Measurements from ENCODE around the gene MAK.
"Not testable (repeated sequence)": the region's sequence is repeated elsewhere in the genome, so short reads cannot be mapped to it uniquely, and the experiment has no call there.

MAK gene

GRCh38 chr6:10763006-10763405, 75.3 kb downstream of the MAK start:
- no peaks in the 10 kb centered on the region for H3K9me3 Mint-ChIP-seq
- H3K36me3 Mint-ChIP-seq, result peaks cover 8% of the 10 kb centered on the region
- H3K27me3 Mint-ChIP-seq, result no peaks in the 10 kb centered on the region
- no peak overlapping the region for H3K27ac Mint-ChIP-seq
- peaks cover 19% of the 10 kb centered on the region for H3K4me1 Mint-ChIP-seq
- H3K4me3 Mint-ChIP-seq, result no peak overlapping the region

GRCh38 chr6:10759884-10760329, 78.4 kb downstream of the MAK start:
- Mint-ChIP-seq H3K36me3 (peaks cover 12% of the 10 kb centered on the region), H3K9me3 (no peaks in the 10 kb centered on the region), H3K4me1 (peaks cover 27% of the 10 kb centered on the region), H3K4me3 (no peak overlapping the region), H3K27me3 (no peaks in the 10 kb centered on the region), H3K27ac (no peak overlapping the region)

- Mint-ChIP-seq H3K36me3 (peaks cover 16% of the 10 kb centered on the region), H3K27me3 (no peaks in the 10 kb centered on the region), H3K4me1 (peaks cover 31% of the 10 kb centered on the region), H3K9me3 (no peaks in the 10 kb centered on the region), H3K4me3 (no peak overlapping the region), H3K27ac (no peak overlapping the region)
These were observed 79.0 kb downstream of the MAK start for GRCh38 chr6:10759312-10759839.

GRCh38 chr6:10756085-10756484, 82.3 kb downstream of the MAK start:
- peaks cover 22% of the 10 kb centered on the region for H3K36me3 Mint-ChIP-seq
- H3K9me3 Mint-ChIP-seq, result no peaks in the 10 kb centered on the region
- H3K4me1 Mint-ChIP-seq, result peaks cover 55% of the 10 kb centered on the region
- H3K27ac Mint-ChIP-seq, result peak overlapping the region; percentile 27
- H3K27me3 Mint-ChIP-seq, result no peaks in the 10 kb centered on the region
- no peak overlapping the region for H3K4me3 Mint-ChIP-seq

GRCh38 chr6:10751757-10752156, 86.6 kb downstream of the MAK start:
- not testable (repeated sequence) for H3K9me3 Mint-ChIP-seq, H3K27me3 Mint-ChIP-seq, H3K4me3 Mint-ChIP-seq
- H3K36me3 Mint-ChIP-seq, result peaks cover 16% of the 10 kb centered on the region
- H3K4me1 Mint-ChIP-seq, result peaks cover 65% of the 10 kb centered on the region
- H3K27ac Mint-ChIP-seq, result peak overlapping the region; percentile 55

GRCh38 chr6:10750568-10750967, 87.8 kb downstream of the MAK start:
- not testable (repeated sequence) for H3K27me3 Mint-ChIP-seq, H3K9me3 Mint-ChIP-seq
- Mint-ChIP-seq H3K36me3 (peaks cover 16% of the 10 kb centered on the region), H3K4me1 (peaks cover 69% of the 10 kb centered on the region), H3K27ac (peak overlapping the region; percentile 19), H3K4me3 (peak overlapping the region; percentile 6)

- H3K9me3 Mint-ChIP-seq, result no peaks in the 10 kb centered on the region
- H3K27ac Mint-ChIP-seq, result no peak overlapping the region
- peak overlapping the region; percentile 91 for H3K4me3 Mint-ChIP-seq
- peaks cover 64% of the 10 kb centered on the region for H3K4me1 Mint-ChIP-seq
- no peaks in the 10 kb centered on the region for H3K27me3 Mint-ChIP-seq
- peaks cover 10% of the 10 kb centered on the region for H3K36me3 Mint-ChIP-seq
These were observed 88.6 kb downstream of the MAK start for GRCh38 chr6:10749734-10750133.

- Mint-ChIP-seq H3K27me3 (no peaks in the 10 kb centered on the region), H3K4me1 (peaks cover 48% of the 10 kb centered on the region), H3K4me3 (peak within 1 kb of the TSS; percentile 91), H3K9me3 (no peaks in the 10 kb centered on the region), H3K36me3 (no peaks in the 10 kb centered on the region), H3K27ac (peak within 1 kb of the TSS; percentile 84)
These were observed 90.9 kb downstream of the MAK start, which contains the start of gene TMEM14B for GRCh38 chr6:10747251-10747972. TMEM14B (plus strand) TSS chr6:10747805; CDS start chr6:10749246, 1,441 bp downstream.

GRCh38 chr6:10746915-10747250, 91.5 kb downstream of the MAK start:
- H3K4me3 Mint-ChIP-seq, result peak overlapping the region; percentile 91
- H3K9me3 Mint-ChIP-seq, result no peaks in the 10 kb centered on the region
- H3K27ac Mint-ChIP-seq, result peak overlapping the region; percentile 84
- H3K4me1 Mint-ChIP-seq, result peaks cover 44% of the 10 kb centered on the region
- H3K27me3 Mint-ChIP-seq, result no peaks in the 10 kb centered on the region
- no peaks in the 10 kb centered on the region for H3K36me3 Mint-ChIP-seq

GRCh38 chr6:10745116-10745515, 93.2 kb downstream of the MAK start:
- Mint-ChIP-seq H3K4me1 (peaks cover 28% of the 10 kb centered on the region), H3K36me3 (no peaks in the 10 kb centered on the region), H3K9me3 (no peaks in the 10 kb centered on the region), H3K27me3 (no peaks in the 10 kb centered on the region), H3K27ac (no peak overlapping the region), H3K4me3 (no peak overlapping the region)

- Mint-ChIP-seq H3K4me1 (peaks cover 12% of the 10 kb centered on the region), H3K36me3 (no peaks in the 10 kb centered on the region), H3K27me3 (no peaks in the 10 kb centered on the region), H3K4me3 (no peak overlapping the region), H3K27ac (no peak overlapping the region), H3K9me3 (no peaks in the 10 kb centered on the region)
These were observed 94.8 kb downstream of the MAK start for GRCh38 chr6:10743515-10743914.

GRCh38 chr6:10742251-10742650, 96.1 kb downstream of the MAK start:
- no peak overlapping the region for H3K27ac Mint-ChIP-seq
- H3K9me3 Mint-ChIP-seq, result no peaks in the 10 kb centered on the region
- H3K4me1 Mint-ChIP-seq, result peaks cover 11% of the 10 kb centered on the region
- no peak overlapping the region for H3K4me3 Mint-ChIP-seq
- no peaks in the 10 kb centered on the region for H3K27me3 Mint-ChIP-seq
- H3K36me3 Mint-ChIP-seq, result no peaks in the 10 kb centered on the region

- H3K4me3 Mint-ChIP-seq, H3K9me3 Mint-ChIP-seq, H3K36me3 Mint-ChIP-seq, H3K27me3 Mint-ChIP-seq, H3K4me1 Mint-ChIP-seq, H3K27ac Mint-ChIP-seq: not testable (repeated sequence)
These were observed 96.7 kb downstream of the MAK start for GRCh38 chr6:10741643-10742042.

- no peak overlapping the region for H3K4me3 Mint-ChIP-seq
- H3K27ac Mint-ChIP-seq, result no peak overlapping the region
- H3K4me1 Mint-ChIP-seq, result no peaks in the 10 kb centered on the region
- no peaks in the 10 kb centered on the region for H3K36me3 Mint-ChIP-seq
- H3K9me3 Mint-ChIP-seq, result no peaks in the 10 kb centered on the region
- H3K27me3 Mint-ChIP-seq, result no peaks in the 10 kb centered on the region
These were observed 98.3 kb downstream of the MAK start for GRCh38 chr6:10740061-10740460.

GRCh38 chr6:10736731-10737130, 101.6 kb downstream of the MAK start:
- Mint-ChIP-seq H3K4me1 (no peaks in the 10 kb centered on the region), H3K9me3 (no peaks in the 10 kb centered on the region), H3K4me3 (no peak overlapping the region), H3K27ac (no peak overlapping the region), H3K36me3 (no peaks in the 10 kb centered on the region), H3K27me3 (no peaks in the 10 kb centered on the region)

- no peak overlapping the region for H3K4me3 Mint-ChIP-seq
- H3K9me3 Mint-ChIP-seq, result no peaks in the 10 kb centered on the region
- H3K36me3 Mint-ChIP-seq, result peaks cover 2% of the 10 kb centered on the region
- H3K27ac Mint-ChIP-seq, result peak overlapping the region; percentile 53
- no peaks in the 10 kb centered on the region for H3K4me1 Mint-ChIP-seq
- no peaks in the 10 kb centered on the region for H3K27me3 Mint-ChIP-seq
These were observed 104.5 kb downstream of the MAK start for GRCh38 chr6:10733863-10734262.
